ENCODE data around the gene VAMP3. TPM values are rescaled to one million over a fixed set of nuclear protein-coding genes. Genes with fewer than 3 reads are reported as not detected.

VAMP3 gene
- 99.3 and 121 TPM in 2 replicates for total RNA-seq

DNA sequence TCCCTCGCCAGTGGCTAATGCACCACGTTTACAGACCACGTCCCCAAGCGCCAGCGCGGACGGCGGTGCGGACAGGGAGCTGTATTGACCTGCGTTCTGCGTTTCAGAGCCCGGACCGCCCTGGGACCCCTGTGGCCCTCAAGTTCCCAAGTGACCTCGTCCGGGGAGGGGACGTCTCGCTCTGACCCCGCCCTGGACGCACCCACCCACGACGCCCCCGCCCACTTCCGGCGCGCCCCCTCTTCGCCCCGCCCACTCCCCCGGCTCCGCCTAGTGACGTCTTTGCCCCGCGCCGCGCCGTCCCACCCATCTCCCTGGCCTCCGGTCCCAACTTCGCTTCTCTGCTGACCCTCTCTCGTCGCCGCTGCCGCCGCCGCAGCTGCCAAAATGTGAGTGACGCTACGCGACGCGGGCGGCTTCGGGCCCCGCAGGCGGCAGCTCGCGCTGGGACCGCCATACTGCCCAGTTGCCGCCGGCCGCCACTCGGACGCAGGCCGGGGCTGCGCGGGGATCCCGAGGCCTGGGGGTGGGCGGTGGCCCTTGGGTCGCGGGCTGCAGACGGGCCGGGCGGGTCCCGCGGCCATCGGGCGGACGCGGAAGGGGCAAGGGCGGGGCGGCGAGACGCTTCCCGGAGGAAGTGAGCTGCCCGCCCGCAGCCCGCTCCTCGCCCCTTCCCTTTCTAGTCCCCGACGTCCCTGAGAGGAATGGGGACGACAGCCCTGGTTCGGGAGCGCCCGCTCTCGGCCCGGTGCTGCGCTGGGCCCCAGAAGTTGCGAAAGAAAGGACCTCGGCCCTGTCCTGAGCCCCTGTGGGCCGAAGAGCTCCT, at the start of gene VAMP3:
VAMP3 (plus strand) TSS at position 300 of the 826 bp plus-strand sequence; CDS start at position 388, 88 bp downstream.

DNA sequence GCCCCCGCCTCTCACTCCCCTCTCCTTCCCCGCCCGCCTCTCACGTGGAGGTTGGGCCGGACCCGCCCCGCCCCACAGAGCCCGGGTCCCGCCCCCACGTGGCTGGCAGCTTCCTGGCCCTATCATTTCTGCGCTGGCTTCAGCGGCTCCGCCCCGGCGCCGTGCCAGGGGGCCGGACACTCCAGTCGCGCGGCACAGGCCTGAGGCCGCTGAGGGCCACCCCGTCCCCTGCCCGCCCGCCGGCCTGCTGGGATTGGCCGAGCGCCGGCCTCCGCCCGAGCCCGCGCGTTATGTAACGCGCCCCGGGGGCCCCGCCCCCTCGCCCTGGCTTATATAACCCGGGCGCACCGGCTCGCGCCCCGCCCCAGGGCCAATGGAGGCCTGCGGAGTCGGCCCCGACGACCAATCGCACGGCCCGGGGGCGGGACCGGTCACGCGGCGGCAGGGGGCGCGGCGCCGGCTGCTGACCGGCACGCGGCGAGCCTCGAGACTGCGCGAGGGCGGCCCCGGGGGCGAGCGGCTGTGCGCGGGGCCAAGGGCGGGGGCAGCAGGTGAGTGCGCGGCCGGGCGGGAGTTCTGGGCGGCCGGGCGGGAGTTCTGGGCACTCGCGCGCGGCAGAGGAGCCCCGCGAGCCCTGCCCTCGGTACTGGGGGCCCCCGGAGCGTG, 12.9 kb downstream of the VAMP3 start, which contains the start of gene PER3:
PER3 (plus strand) TSS at position 466 of the 666 bp plus-strand sequence. CDS start 587 bp downstream, outside the sequence.

Other genes starting within 250 kb of the VAMP3 start
- gene PER3, start 13.0 kb downstream of the VAMP3 start, total RNA-seq, result 4.4 and 5.8 TPM in 2 replicates
- gene UTS2, start 81.8 kb downstream of the VAMP3 start, total RNA-seq, result not detected in 2 replicates
- 0.16 TPM in 1 of 2 replicates, not detected in the other for gene TNFRSF9, start 169.5 kb downstream of the VAMP3 start, total RNA-seq
- 287 and 365 TPM in 2 replicates for gene PARK7, start 190.4 kb downstream of the VAMP3 start, total RNA-seq

Data from hair follicular keratinocyte (primary cell).